NCI-H1048 (cell line): ENCODE measurements around the gene HOXB4.

Experiments used
- DNase-seq: peaks from one replicate; lab custom pipeline; 2025; lab: John Stamatoyannopoulos, UW

The HOXB4 gene

DNA sequence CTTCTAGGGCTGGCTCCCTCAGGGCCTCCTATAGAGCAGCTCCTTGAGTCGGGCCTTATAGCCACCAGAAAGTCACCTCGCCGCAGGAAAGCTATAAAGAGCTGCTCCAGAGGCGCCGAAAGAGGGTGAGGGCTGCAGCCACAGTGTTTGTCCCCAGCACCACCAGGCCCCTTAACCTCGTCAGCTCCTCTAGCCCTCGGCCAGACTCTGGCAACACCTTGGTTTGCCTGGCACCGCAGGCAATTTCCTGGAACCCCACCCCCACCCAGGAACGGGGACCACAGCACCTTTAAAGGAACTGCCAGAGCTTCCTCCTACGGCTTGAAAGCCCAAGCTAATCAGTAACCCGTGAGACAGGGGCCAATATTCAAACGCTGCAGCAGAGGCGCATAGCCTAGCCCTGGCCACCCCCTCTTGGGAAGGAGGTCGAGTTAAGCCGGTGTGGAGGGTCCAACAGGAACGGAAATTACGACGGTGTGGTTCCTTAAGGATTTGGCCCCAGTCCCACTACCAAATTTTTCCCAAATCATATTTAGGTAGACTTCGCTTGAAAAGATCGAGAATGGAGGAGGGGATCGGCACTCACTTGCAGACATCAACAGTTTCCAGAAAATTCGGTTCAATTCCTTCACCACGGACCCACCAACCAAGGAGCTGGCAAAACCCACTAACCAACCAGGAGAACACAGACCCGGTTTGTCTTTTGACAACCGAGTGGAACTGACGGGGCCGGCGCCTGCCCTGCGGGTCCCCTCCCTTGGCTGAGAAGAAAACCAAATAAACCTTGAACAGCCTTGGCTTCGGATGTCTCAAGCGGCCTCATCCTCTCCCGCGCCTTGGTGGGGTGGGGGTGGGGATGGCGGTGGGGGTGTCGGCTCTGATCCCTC lies 23.6 kb upstream of the HOXB4 start:
- no peak for DNase-seq

DNA sequence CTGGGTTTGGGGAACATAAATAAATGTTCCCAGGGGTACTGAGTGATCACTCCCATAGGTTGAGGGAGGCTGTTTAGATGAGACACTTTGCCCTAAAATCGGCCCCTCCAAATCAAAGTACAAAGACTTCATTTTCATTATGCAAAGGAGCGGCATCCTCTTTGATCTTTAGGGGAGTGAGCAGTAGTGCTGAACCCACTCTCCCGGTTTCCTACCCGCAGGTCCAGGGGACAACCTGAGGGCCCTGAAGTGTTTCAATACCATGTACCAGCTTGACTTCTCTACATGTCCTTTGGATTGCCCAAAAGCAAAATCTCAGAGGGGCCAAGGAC lies 23.0 kb upstream of the HOXB4 start:
- no peak for DNase-seq

DNA sequence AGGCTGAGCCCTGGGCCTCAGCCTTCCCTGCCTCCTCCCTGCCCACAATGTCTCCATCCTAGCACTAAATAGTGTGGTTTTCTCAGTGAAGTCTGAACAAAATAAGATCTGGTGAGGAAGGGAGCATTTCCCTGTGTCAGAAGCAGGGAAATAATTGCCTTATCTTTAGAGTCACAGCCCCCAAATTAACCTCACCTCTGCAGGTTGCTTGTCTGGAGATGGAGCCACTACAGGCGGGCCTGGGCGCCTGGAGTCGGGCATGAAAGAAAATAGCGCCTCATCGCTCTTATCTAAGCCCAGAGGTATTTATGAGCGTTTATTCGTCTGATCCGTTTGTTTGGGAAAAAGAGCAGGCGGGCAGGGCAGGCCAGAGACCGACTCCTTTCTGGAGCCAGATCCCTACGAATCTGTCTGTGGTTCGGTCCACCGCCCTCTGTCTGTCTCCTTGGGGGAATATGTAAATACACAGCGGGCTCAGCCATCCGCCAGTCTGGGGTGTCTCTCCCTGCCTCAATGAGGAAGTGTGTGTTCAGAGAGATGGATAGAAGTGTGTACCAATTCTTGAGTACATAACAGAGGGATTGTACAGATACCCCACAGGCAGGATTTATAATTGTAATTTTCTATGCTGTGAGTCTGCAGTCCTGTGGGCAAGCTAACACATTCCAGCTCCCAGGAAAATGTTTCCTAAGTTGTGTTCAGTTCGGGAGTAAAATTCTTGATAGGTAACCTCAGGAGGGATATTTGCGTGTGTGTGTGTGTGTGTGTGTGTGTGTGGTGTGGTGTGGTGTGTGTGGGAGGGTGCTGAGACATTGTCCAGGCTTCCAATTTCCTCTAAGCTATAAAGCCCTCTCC lies 22.3 kb upstream of the HOXB4 start:
- DNase-seq, result no peak

DNA sequence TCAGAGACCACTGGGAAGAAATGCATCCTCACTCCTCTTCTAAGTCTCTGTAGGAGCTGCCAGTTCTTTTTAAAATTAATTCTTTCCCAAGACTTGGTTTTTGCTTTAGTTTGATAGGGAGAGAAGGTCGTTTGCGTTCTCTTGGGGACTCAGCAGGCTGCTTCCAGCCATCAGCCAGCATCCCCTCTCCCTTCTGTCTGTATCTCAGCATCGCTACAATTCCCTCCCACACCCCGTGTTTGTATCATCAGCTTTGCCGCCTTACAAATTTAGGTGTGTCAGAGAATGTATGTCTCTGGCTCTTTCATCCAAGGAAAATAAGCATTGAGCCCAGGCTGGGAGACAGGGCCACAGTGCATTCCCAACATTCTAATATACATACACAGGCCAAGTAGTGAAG lies 21.2 kb upstream of the HOXB4 start:
- DNase-seq, result no peak

DNA sequence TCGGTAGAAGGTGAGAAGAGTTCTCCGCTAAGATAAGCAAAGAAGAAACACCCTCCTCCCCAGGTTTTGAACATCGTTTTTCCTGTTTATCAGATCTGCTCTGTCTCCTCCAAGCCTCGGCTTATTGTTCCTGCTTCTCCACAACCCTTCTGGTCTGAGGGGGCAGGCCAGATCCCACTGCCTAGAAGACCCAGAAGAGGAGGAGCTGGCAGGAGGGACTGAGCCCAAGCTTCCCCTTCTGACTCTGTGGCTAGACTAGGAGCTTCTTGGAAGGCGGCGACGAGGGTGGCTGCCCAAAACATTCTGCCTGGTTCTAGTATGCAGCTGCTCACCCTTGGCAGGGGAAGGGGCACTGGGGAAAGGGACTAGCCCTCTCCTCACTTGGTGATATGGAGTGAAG lies 20.6 kb upstream of the HOXB4 start:
- no peak for DNase-seq

DNA sequence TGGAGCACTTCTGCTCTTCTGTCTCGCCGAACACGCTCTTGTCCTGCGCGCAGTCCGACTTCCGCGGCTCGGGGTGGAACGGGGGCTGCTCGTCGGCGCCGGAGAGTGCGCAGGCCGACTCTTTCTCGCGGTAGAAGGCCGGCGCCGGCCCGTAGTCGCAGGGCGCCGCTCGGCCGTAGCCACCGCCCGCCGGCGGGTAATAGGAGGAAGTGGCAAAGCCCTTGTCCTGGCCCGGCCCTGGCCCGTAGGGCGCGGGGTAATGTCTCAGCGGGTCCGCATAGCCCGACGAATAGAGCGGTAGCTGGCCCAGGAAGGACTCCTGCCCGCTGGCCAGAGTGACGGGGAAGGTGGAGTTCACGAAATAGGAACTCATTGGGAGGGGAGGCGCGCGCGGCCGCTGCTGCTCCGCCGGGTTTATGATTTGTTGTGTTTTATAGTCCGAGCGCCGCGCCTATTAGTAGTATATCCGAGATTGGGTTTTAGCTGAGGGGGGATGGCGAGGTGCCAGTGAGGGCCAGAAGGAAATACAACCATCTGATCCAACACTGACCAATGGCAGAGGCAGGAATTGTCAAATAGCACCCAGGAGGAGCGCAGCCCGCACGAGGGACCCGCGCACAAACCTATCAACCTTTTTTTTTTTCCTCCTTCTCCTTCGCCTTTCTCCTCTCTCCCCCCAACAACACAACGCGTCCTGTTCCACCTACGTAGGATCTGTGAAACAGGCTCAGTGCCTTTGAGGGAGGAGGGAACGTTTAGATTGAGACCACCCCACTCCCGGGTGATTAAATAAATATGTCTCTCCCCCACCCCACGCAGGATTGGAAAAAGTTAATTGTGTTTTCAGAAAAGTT lies 19.9 kb upstream of the HOXB4 start:
- no peak for DNase-seq

DNA sequence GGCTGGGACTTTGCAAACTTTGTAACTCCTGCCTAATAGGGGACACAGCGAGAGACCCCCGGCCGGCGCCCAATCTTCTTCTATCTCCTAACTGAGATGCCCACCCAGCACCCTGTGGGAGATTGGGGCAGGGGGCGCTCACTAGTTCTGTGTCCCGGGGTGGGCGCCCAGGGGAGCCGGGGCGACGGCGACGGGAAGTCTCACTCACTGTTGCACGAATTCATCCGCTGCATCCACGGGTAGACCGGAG lies 19.3 kb upstream of the HOXB4 start:
- DNase-seq, result no peak

DNA sequence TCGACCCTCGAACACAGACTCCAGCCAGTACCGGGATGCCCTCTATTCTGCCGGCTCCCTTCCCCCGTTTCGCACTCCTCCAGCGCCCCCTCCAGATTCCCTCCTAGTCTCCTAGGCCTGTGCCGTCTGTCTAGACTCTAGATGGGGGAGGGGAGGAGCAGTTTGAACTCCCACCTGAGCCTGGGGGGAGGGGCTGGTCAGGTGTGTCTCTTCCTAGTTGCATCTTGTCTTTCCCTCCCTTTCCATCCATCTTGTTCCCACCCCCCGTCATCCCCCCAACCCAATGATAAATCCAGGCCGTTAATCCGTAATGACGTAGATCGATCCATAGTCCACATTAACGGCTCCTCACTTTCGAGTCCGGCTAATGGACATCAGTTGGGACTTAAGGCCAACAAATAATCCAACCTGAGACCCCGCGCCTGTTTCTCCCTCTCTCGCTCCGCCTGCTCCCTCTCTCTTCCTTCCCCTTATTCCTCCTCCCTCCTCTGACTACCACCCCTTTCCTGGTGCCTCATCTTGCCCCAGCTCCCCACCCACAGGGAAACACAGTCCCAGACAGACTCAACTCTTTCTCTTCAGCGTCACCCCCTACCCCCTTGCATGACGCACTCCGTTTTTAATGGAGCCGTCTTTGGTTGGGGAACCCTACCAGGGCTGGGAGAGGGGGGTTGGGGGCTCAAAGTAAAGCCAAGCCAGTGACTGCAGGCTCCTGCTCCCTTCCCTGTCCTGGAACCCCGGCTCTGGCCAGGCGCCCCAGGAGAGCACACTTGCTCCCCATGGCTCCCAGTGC lies 18.8 kb upstream of the HOXB4 start:
- no peak for DNase-seq

DNA sequence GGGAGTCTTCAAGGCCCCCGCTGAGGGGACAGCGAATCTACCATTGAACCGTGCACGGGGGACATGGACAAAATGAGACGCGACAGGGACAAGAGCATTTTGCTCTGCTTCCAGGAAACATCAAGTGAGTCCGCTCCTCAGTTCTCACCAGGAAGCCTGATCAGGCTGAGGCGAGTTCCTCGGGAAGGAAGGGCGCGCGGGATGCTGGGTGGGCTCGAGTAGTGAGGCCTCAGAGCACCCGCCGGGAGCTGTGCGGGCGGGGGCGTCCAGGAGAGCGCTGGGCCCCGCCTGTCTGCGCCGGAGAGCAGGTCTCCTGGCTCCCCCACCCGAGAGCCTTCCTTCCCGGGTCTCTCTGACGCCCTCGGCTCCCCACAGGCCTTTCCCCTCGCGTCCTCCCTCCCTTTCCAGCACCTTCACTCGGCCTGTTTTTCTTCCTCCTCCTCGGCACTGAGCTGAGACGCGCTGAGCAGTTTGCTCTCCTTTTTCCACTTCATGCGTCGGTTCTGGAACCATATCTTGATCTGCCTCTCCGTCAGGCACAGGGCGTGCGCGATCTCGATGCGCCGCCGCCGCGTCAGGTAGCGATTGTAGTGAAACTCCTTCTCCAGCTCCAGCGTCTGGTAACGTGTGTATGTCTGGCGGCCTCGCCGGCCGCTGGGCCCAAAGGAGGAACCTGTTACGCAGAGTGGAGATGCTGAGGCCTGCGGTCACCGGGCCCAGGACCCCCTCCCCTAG lies 18.0 kb upstream of the HOXB4 start:
- no peak for DNase-seq

DNA sequence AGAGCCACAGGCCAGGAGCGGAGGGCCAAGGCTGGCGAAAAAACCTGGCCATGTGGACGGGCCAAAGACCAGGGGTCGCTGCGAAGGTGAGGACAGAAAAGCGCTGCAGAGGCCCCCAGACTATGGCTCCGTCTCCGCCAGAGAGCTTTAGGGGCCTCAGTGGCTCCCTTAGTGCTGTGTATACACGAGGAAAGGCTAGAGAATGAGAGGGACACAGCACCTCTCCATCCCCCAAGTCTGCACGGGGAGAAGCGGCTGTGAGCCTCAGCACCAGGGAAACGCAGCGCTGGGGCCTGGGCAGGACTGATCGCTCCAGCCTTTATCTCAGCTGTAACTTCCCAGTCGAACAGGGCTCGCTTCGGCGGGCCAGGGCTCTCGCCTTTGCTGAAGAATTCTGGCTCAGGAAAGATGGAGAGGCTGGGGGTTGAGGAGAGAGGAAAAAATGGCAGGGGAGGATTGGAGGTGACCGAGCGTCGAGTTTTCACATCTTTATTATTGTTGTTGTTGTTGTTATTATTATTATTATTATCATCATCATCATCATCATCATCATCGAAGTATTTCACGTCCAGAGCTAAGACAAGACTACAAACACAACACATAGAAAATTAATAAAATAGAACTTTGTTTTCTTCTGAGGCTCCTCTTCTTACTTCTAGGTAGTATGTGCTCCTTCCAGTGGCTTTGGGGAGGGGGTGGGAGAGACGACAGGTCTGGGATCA lies 17.3 kb upstream of the HOXB4 start:
- DNase-seq, result no peak

DNA sequence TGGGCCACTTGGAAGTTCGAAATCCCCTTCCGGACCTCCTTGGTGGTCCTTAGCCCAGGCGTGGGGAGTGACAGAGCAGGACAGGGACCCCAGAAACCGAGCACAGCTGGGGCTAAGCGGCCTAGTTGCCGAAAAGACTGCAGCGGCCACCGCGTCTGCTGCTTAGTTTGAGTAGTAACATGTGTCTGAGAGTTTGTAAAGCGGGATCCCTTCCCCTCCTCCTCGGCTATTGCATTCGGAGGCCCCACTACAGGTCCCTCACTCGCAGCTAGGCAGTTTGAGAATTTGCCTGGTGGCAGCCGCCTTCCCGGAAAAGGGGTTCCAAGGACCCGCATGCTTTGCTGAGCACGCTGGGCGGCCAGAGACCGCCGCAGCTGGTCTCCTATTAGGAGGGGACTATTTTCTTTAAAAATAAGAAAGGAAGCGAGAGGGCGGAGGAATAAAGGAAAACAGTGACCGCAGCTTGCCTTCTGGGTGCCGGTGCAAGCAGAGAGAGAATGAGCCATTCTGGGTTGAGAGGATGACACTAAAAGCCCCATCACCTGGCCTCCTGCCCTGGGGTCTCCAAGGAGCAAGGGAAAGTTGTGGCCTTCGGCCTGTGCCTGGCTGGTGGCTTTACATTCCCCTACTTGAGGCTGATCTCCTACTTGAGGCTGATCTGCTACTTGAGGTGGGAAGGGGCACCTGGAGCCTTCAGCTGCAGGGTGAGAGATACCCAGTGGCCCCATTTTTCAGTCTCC lies 16.6 kb upstream of the HOXB4 start:
- DNase-seq, result no peak

DNA sequence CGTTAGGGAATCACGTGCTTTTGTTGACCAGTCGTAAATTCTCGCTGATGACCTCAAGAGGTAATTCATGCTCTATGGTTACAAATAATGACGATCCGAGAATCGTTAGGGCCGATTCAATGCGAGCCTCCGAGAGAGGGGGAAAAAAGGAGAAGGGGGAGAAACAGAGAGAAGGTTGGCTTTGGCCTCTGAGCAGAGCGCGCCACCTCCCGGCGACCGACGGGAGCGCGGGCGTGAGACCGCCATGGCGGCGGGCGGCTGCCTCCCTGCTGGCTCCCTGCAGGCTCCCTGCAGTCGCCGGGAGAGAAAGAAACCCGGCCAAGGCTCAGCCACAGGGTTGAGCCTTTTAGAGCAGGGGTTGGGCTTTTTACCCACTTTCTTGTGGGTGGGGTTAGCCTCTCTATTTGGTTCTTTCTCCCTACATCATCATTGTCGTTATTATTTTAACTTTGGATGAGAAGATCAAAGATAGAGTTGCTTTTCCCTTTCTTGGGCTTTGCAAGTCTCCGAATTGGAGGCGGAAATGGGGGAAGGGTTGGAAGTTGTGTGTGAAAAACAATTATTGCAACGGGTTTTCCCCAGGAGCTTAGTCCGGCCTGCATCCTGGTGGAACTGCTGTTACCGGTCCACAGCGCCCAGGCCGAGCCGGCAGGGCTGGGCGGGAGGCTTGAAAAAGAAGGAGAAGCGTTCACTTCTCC lies 15.8 kb upstream of the HOXB4 start:
- no peak for DNase-seq

DNA sequence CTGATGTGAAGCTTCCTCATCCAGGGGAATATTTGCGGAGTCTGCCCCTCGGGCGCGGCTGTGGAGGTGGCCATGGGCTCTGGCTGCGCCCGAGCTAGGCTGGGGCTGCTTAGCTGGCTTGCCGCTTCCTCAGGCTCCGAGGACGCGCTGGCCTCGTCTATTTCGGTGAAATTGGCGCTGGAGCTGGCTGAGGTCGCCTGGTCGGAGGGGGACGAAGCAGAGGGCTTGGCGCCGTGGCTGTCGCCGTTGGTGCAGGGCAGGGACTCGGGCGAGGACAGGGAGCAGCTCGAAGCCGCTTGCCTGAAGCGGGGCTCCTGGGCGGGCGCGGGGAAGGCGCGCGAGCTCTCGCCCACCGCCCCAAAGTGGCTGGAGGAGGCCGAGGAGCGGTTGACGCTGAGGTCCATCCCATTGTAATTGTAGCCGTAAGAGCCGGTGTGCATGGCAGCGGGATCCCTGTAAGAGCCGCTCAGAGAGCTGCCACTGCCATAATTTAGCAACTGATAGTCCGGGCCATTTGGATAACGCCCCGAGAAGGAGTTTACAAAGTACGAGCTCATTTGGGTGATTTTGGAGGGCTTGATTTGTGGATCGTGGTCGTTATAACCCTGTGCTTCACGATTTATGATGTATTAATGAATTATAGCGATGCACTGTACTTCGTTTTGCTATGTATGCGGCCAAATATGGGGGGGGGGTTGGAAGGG lies 15.1 kb upstream of the HOXB4 start, which contains the start of gene HOXB5:
HOXB5 (minus strand) TSS at position 654 of the 704 bp plus-strand sequence; CDS start at position 557, 97 bp downstream.
- no peak for DNase-seq

DNA sequence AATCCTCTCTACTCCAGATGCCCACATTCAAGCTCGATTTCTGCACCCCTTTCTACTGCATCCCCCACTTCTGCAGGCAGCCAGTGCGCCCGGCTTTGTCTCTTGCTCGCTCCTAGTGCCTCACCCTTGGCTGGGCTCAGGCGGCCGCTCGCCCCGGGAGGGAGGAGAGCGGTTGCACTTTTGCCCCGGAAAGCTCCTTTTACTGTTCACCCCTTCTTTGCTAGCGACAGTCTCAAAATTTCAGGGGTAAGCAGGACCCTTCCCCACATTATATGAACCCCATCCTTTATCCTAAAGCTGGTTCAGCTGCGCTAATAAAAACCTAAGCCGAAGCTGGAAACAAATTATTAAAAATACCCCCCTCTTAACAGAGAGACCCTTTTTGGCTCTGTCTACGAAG lies 14.4 kb upstream of the HOXB4 start:
- DNase-seq, result no peak

DNA sequence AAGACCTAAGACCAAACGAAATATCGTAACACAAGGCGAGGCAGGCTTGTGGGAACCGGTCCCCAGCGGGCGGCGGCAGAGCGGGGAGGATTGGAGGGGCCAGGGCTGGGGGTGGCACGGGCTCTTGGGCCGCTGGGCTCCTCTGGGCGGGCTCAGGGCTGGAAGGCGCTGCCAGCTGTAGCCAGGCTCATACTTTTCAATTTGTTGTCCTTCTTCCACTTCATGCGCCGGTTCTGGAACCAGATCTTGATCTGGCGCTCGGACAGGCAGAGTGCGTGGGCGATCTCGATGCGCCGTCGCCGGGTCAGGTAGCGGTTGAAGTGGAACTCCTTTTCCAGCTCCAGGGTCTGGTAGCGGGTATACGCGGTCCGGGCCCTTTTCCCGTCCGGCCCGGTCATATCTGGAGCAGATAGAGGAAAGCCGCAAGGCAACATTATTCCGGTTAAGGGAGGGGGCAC lies 13.9 kb upstream of the HOXB4 start:
- DNase-seq, result no peak

DNA sequence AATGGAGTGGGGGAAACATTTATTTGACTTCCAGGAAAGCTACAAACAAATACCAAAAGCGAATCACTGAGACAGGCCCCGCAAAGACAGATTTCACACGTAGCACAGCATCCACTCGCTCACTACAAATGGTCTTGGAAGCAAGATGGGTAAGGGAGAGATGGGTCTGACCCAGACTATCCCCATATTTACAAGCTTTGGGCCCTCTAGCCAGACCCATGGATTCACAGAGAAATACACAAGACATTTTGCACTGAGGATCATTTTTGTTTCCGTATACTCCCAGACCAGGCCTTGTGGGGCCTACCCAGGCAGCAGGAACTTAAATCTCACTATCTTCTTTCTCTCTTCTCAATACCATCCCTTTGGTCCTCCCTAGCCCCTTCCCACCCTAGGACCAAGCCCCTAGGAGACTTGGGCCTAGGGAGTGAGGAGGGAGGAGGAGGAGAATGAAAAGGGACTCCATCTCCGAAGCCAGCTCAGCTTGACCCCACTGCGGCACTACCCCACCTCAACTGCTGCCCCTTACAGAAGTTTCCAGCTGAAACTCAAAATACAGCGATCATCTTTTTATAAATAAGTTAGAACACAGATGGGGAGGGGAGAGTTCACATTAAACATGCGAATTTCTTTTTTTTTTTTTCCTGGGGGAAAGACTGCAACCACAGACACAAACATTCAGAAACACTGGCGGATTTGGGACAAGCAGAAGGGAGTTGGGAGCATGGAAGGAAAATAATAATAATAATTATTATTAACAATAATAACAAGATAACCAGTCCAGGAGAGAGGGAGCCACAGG lies 13.3 kb upstream of the HOXB4 start:
- DNase-seq, result no peak

DNA sequence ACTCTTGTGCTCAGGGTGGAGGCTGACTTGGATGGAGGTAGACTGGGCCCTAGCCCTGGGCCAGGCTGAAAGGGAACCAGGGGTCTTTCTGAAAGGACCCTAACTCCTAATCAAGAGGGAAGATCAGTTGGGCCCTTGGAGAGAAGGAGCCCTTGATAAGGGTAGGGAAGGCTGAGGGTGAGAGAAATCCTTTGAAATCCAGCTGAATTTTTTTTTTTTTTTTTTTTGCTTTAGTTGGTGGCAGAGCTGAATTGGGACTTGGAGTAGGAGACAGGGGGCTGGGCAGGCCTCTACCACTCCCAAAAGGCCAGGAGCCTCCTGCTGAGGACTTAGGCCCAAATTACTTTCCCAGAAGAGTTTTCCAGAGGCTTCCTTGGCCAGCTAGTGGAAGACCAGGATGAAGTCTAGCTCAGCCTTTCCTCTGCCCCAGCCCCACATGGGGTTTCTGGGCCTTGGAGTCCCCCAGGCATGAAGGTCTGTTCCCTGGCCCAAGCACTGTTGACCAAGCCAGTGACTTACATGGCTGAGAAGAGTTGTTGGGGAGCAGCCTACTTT lies 12.5 kb upstream of the HOXB4 start:
- DNase-seq, result no peak
